ENCODE measurements around the gene MDM4. TPM values are rescaled to one million over a fixed set of nuclear protein-coding genes. Genes with fewer than 3 reads are reported as not detected.

Gene MDM4
- total and polyA plus RNA-seq, 7 experiments from 2014 or later: 19.1 to 278 (median 232) TPM

DNA sequence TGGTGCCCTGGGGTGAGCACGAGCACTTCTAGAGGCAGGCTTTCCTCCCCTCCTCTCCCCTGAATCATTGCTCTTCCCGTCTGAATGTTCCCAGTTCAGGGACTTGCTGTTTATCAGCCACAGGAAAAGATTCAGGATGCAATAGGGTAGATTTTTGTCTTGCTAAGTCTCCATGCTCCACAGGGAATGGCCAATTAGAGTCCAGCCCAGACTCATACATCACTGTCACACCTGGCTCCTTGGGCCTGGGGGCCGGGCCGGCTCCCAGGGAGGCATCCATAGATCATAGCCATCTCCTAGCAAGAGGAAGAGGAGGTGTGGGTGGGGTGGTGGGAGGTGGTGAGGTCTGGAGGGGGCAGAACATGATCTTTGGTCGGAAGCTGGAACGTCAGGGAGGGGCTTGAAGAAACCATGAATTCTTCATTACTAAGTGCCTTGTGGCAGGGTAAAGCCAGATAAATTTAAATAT lies 85.9 kb downstream of the MDM4 start:
- Histone ChIP-seq H3K27me3 (ENCODE audit: control insufficient read depth in 2 of 2, insufficient read depth in 2 of 2, low read length in 2 of 2) (no peaks in the 10 kb centered on the region), H3K4me3 (ENCODE audit: low read length) (no peak overlapping the region), H3K9me3 (ENCODE audit: control insufficient read depth in 2 of 3, low read length in 3 of 3) (no peaks in the 10 kb centered on the region), H3K36me3 (ENCODE audit: control insufficient read depth in 2 of 3, insufficient read depth in 3 of 3, low read length in 3 of 3) (peaks cover 0 to 7% (median 0%) of the 10 kb centered on the region in 3 experiments), H3K4me1 (ENCODE audit: control insufficient read depth in 2 of 2, insufficient read depth in 2 of 2, low read length in 2 of 2) (no peaks in the 10 kb centered on the region), H3K27ac (ENCODE audit: low read depth, low read length) (no peak overlapping the region)
- Mint-ChIP-seq H3K4me3 (no peak overlapping the region), H3K4me1 (peaks cover 0 to 4% (median 0%) of the 10 kb centered on the region in 7 donors), H3K36me3 (peaks cover 0 to 32% (median 16%) of the 10 kb centered on the region in 5 donors), H3K9me3 (peaks cover 0 to 1% (median 0%) of the 10 kb centered on the region in 11 donors), H3K27ac (no peak overlapping the region), H3K27me3 (no peaks in the 10 kb centered on the region)
- CTCF ChIA-PET: no interaction called here
- POLR2A ChIA-PET: no interaction called here
- intact Hi-C loops (cut with micrococcal nuclease): no loop called here
- no peak for ATAC-seq
- DNase-seq: no peak

DNA sequence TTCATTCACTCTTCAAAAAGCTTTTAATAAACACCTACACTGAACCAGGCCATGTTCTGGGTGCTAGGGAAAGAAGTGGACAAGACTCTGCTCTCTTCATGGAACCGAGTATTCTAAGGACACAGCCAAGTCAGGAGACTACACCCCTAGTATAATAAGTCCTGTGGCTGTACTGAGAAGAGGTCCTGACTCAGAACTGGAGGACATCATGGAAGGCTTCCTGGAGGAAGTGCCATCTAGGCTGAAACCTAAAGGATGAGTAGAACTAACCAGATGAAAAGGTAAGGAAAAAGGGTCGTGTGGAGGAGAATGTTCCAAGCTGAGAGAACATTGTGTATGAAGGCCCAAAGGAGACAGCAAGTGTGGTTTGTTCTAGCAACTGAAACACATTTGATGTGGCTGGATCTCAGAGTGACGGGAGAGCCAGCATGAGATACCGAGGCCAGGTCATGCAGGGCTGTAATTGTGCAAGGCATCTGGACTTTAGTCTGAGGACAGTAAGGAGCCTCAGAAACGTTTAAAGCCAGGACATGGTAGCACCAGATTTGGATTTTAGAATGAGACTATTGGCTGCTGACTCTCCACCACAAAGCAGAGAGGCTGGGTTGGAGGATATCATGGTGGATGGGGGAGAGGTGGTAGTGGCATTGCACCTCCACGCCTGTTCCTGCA lies 86.8 kb downstream of the MDM4 start:
- ATAC-seq (no peak), DNase-seq (no peak)
- Histone ChIP-seq H3K27ac (ENCODE audit: low read depth, low read length) (no peak overlapping the region), H3K4me1 (ENCODE audit: control insufficient read depth in 2 of 2, insufficient read depth in 2 of 2, low read length in 2 of 2) (no peaks in the 10 kb centered on the region), H3K36me3 (ENCODE audit: control insufficient read depth in 2 of 3, insufficient read depth in 3 of 3, low read length in 3 of 3) (peaks cover 0 to 7% (median 0%) of the 10 kb centered on the region in 3 experiments), H3K9me3 (ENCODE audit: control insufficient read depth in 2 of 3, low read length in 3 of 3) (no peaks in the 10 kb centered on the region), H3K4me3 (ENCODE audit: low read length) (no peak overlapping the region), H3K27me3 (ENCODE audit: control insufficient read depth in 2 of 2, insufficient read depth in 2 of 2, low read length in 2 of 2) (no peaks in the 10 kb centered on the region)
- Mint-ChIP-seq H3K36me3 (peaks cover 0 to 26% (median 12%) of the 10 kb centered on the region in 5 donors), H3K27ac (peak overlapping the region in 1 of 9 donors; percentile 28), H3K27me3 (peaks cover 0 to 4% (median 0%) of the 10 kb centered on the region in 5 donors), H3K9me3 (peaks cover 0 to 1% (median 0%) of the 10 kb centered on the region in 11 donors), H3K4me3 (no peak overlapping the region), H3K4me1 (peaks cover 0 to 4% (median 0%) of the 10 kb centered on the region in 7 donors)
- CTCF ChIA-PET: no interaction called here
- POLR2A ChIA-PET: no interaction called here
- intact Hi-C loops (cut with micrococcal nuclease): no loop called here

DNA sequence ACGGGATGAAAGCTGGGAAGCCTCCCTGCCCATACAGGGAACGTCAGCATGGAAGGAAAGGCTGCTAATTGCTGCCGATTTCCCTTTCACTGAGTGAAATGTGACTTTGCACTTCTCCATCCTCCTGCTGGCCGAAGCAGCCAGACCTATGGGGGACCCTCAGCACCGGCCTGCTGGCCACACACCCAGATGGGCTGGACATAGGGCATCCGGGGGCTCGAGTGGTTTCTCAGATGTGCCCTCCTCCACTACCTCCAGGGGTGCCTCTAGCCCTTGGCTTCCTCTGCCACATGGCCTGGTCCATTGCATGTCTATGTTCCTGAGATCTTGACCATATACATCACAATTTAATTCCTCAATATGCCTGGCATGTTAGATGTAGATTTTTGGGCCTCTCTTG lies 89.6 kb downstream of the MDM4 start:
- H3K4me1 ChIP-seq (ENCODE audit: control insufficient read depth in 2 of 2, insufficient read depth in 2 of 2, low read length in 2 of 2): no peaks in the 10 kb centered on the region
- Mint-ChIP-seq H3K36me3 (peaks cover 0 to 16% (median 12%) of the 10 kb centered on the region in 5 donors), H3K9me3 (peaks cover 0 to 1% (median 0%) of the 10 kb centered on the region in 11 donors), H3K27ac (no peak overlapping the region), H3K4me3 (no peak overlapping the region), H3K27me3 (peaks cover 0 to 4% (median 0%) of the 10 kb centered on the region in 5 donors), H3K4me1 (peaks cover 0 to 4% (median 0%) of the 10 kb centered on the region in 7 donors)
- H3K27me3 ChIP-seq (ENCODE audit: control insufficient read depth in 2 of 2, insufficient read depth in 2 of 2, low read length in 2 of 2): no peaks in the 10 kb centered on the region
- no peaks in the 10 kb centered on the region for H3K36me3 ChIP-seq (ENCODE audit: control insufficient read depth in 2 of 3, insufficient read depth in 3 of 3, low read length in 3 of 3)
- no peak for ATAC-seq
- intact Hi-C loops (cut with micrococcal nuclease): no loop called here
- POLR2A ChIA-PET: no interaction called here
- no peak for DNase-seq
- no peak overlapping the region for H3K4me3 ChIP-seq (ENCODE audit: low read length)
- no peak overlapping the region for H3K27ac ChIP-seq (ENCODE audit: low read depth, low read length)
- CTCF ChIA-PET: no interaction called here
- no peaks in the 10 kb centered on the region for H3K9me3 ChIP-seq (ENCODE audit: control insufficient read depth in 2 of 3, low read length in 3 of 3)

Other genes with a start within 250 kb of the MDM4 start
- gene PLEKHA6, start 156.5 kb upstream of the MDM4 start, total RNA-seq: 1 to 10 TPM in 1 of 5 experiments, under 1 TPM in 4; 0.05 to 1.9 (median 0.57) TPM
- gene PLEKHA6, start 156.5 kb upstream of the MDM4 start, polyA plus RNA-seq: under 1 TPM in 1 of 2 donors, not detected in 1; 0.24 TPM
- gene PPP1R15B, start 104.6 kb upstream of the MDM4 start, total RNA-seq: 100 to 1,000 TPM in 2 of 5 experiments, 10 to 100 TPM in 3; 69.5 to 175 (median 73.0) TPM
- 10 to 100 TPM; 14.1 to 19.3 TPM for gene PPP1R15B, start 104.6 kb upstream of the MDM4 start, polyA plus RNA-seq
- 10 to 100 TPM; 26.8 to 41.9 (median 32.5) TPM for gene PIK3C2B, start 21.6 kb upstream of the MDM4 start, total RNA-seq
- 1 to 10 TPM; 2.7 to 4.2 TPM for gene PIK3C2B, start 21.6 kb upstream of the MDM4 start, polyA plus RNA-seq
- gene LRRN2, start 169.3 kb downstream of the MDM4 start, total RNA-seq: not detected
- 1 to 10 TPM in 1 of 2 donors, not detected in 1; 1.3 TPM for gene LRRN2, start 169.3 kb downstream of the MDM4 start, polyA plus RNA-seq

Measured in naive thymus-derived CD4-positive, alpha-beta T cell (primary cell).